HG03066 (cell line): Measurements from ENCODE around the gene OTOG.

Experiments used
- ATAC-seq: cut with Tn5 transposase; IDR thresholded peaks from one replicate; pipeline ENCODE4 v1.9.1; 2021; ENCODE audit warnings: low read depth; ENCODE audit not compliant: unreplicated experiment

Gene OTOG

GRCh38 chr11:17535488-17535887 is 11.6 kb upstream of the OTOG start:
- ATAC-seq, result no peak

- no peak for ATAC-seq
Observed at GRCh38 chr11:17537261-17537660, 9.8 kb upstream of the OTOG start.

- no peak for ATAC-seq
Observed at GRCh38 chr11:17538054-17538453, 9.0 kb upstream of the OTOG start.

- no peak for ATAC-seq
Observed at GRCh38 chr11:17538731-17539130, 8.3 kb upstream of the OTOG start.

- no peak for ATAC-seq
Observed at GRCh38 chr11:17540807-17541206, 6.3 kb upstream of the OTOG start.

GRCh38 chr11:17541330-17541885 is 5.7 kb upstream of the OTOG start:
- ATAC-seq, result no peak

GRCh38 chr11:17542249-17542648 is 4.8 kb upstream of the OTOG start:
- no peak for ATAC-seq

- ATAC-seq, result no peak
Observed at GRCh38 chr11:17543041-17543440, 4.0 kb upstream of the OTOG start.

- no peak for ATAC-seq
Observed at GRCh38 chr11:17543574-17544180, 3.4 kb upstream of the OTOG start.

GRCh38 chr11:17544181-17544622 is 2.9 kb upstream of the OTOG start, which contains the start of gene USH1C:
TSS of gene USH1C (minus strand) at chr11:17544416. CDS start at chr11:17544307, 109 bp downstream.
- no peak for ATAC-seq

GRCh38 chr11:17546240-17546639 is 819 bp upstream of the OTOG start:
- ATAC-seq, result no peak

- no peak for ATAC-seq
Observed at GRCh38 chr11:17547932-17548331, 873 bp downstream of the OTOG start.

- no peak for ATAC-seq
Observed at GRCh38 chr11:17548444-17548843, 1.4 kb downstream of the OTOG start.

GRCh38 chr11:17550450-17551346 is 3.6 kb downstream of the OTOG start:
- no peak for ATAC-seq

- no peak for ATAC-seq
Observed at GRCh38 chr11:17551347-17552040, 4.4 kb downstream of the OTOG start.

- ATAC-seq, result no peak
Observed at GRCh38 chr11:17552041-17552355, 4.9 kb downstream of the OTOG start.

GRCh38 chr11:17552392-17553248 is 5.6 kb downstream of the OTOG start:
- ATAC-seq, result no peak

- no peak for ATAC-seq
Observed at GRCh38 chr11:17553249-17553546, 6.1 kb downstream of the OTOG start.

GRCh38 chr11:17554487-17554886 is 7.4 kb downstream of the OTOG start:
- ATAC-seq, result no peak

- ATAC-seq, result no peak
Observed at GRCh38 chr11:17556999-17557398, 9.9 kb downstream of the OTOG start.
